Endodermal cell (in vitro differentiated cells): ENCODE measurements around the gene SERTAD1. TPM values are rescaled to one million over a fixed set of nuclear protein-coding genes. Genes with fewer than 3 reads are reported as not detected.
A peak's percentile ranks its signal among the peaks of the same experiment; 100 is the strongest.

Experiments
- DNase-seq: peaks from one replicate; pipeline ENCODE4 v3.0.0-alpha.2; 2017
- H3K27ac ChIP-seq: 2 replicates; pipeline ENCODE4 v1.5.1; 2013; ENCODE audit warnings: mild to moderate bottlenecking, low read depth, low read length, moderate library complexity
- H3K27me3 ChIP-seq: 2 replicates; pipeline ENCODE4 v1.6.1; 2013; ENCODE audit warnings: mild to moderate bottlenecking, low read length, moderate library complexity; ENCODE audit not compliant: insufficient read depth, control insufficient read depth, poor library complexity, severe bottlenecking
- H3K36me3 ChIP-seq: 2 replicates; pipeline ENCODE4 v1.7.0; 2013; ENCODE audit warnings: mild to moderate bottlenecking, low read length, moderate library complexity; ENCODE audit not compliant: control insufficient read depth, insufficient read depth
- H3K4me1 ChIP-seq: one replicate; pipeline ENCODE4 v1.7.0; 2013; ENCODE audit warnings: low read length; ENCODE audit not compliant: control insufficient read depth, insufficient read depth
- H3K4me3 ChIP-seq: 2 replicates; pipeline ENCODE4 v1.5.1; 2013; ENCODE audit warnings: mild to moderate bottlenecking, low read length, moderate library complexity
- H3K9ac ChIP-seq: 2 replicates; pipeline ENCODE4 v1.6.1; 2013; ENCODE audit warnings: mild to moderate bottlenecking, low read length, moderate library complexity; ENCODE audit not compliant: poor library complexity, severe bottlenecking; ENCODE audit errors: extremely low read depth
- H3K9me3 ChIP-seq: 2 replicates; pipeline ENCODE4 v1.6.1; 2013; ENCODE audit warnings: mild to moderate bottlenecking, low read length, moderate library complexity; ENCODE audit not compliant: control insufficient read depth
- H3K27ac Mint-ChIP-seq: 2 replicates; pipeline ENCODE4 v1.8.0; 2020; ENCODE audit warnings: mixed read lengths
- H3K27me3 Mint-ChIP-seq: 2 replicates; pipeline ENCODE4 v1.8.0; 2021; ENCODE audit warnings: mild to moderate bottlenecking, mixed read lengths; ENCODE audit not compliant: insufficient read depth
- H3K36me3 Mint-ChIP-seq: 2 replicates; pipeline ENCODE4 v1.8.0; 2020; ENCODE audit warnings: low read depth, mixed read lengths
- H3K4me1 Mint-ChIP-seq: 2 replicates; pipeline ENCODE4 v1.8.0; 2020; ENCODE audit warnings: mixed read lengths
- H3K4me3 Mint-ChIP-seq: 2 replicates; pipeline ENCODE4 v1.8.0; 2020; ENCODE audit warnings: mild to moderate bottlenecking, moderate library complexity, mixed read lengths
- H3K9me3 Mint-ChIP-seq: 2 replicates; pipeline ENCODE4 v1.8.0; 2020; ENCODE audit warnings: mild to moderate bottlenecking, mixed read lengths
- CTCF ChIP-seq: fragments of 200-600 bp; sonication (generic); conservative IDR thresholded peaks from 2 replicates; pipeline ENCODE4 v1.5.0; 2021; ENCODE audit warnings: antibody characterized with exemption, mild to moderate bottlenecking
- WGBS, 2 experiments: methylation state at CpG; one replicate each; pipeline versions ENCODE4 v1.1.5 to v1.1.7; 2013; ENCODE audit warnings: missing lambda C conversion rate in 2 of 2, mixed read lengths in 1 of 2; ENCODE audit not compliant: insufficient coverage in 1 of 2, insufficient read length in 1 of 2; 5-methylcytosine and 5-hydroxymethylcytosine counted together
- total RNA-seq, 2 donors: library from RNA; stranded (reverse); fragmentation: NEBNext Ultra II Directional in 1 of 2; extraction: Animal tissue kit (Norgen Biotek cat#: 25700) in 1 of 2; gene quantifications; 2 replicates in 1 of 2; 3 replicates in 1 of 2; pipeline ENCODE4 v1.2.1, GENCODE V29; 2021

Gene SERTAD1
- total RNA-seq, 2 donors from 2014 or later, result 4.0 to 4.5 TPM

DNA sequence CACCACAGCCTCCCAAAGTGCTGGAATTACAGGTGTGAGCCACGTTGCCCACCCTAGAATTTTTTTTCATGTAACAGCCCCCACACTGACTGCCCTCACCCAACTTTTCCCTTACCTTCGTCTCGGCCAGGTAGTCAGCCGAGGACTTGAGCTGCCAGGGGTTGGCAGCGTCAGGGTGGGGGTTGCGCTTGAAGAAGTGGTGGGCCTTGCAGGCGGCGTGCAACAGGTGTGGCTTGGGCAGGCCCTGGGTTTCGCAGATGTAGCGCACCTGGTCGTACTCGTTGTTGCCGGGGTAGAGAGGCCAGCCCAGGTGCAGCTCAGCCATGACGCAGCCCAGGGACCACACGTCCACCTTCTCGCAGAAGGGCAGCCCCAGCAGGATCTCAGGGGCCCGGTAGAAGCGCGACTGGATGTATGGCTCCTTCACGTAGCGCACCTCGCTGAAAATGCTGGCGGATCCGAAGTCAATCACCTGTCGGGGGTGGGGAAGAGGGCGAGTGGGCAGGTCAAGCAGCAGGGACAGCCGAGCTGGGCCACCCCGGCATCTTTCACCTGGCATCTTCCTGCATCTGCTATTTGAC, 42.0 kb downstream of the SERTAD1 start:
- Mint-ChIP-seq H3K9me3 (no peaks in the 10 kb centered on the region), H3K27me3 (peaks cover 2% of the 10 kb centered on the region), H3K4me1 (peaks cover 2% of the 10 kb centered on the region), H3K36me3 (peaks cover 7% of the 10 kb centered on the region), H3K4me3 (no peak overlapping the region), H3K27ac (peak overlapping the region; percentile 30)
- no peak overlapping the region for H3K9ac ChIP-seq
- H3K27ac ChIP-seq, result no peak overlapping the region
- no peak overlapping the region for H3K4me3 ChIP-seq
- H3K27me3 ChIP-seq, result no peaks in the 10 kb centered on the region
- H3K36me3 ChIP-seq, result no peaks in the 10 kb centered on the region
- WGBS, 2 experiments, result 92 to 94% methylated on average over 27 to 28 of the region's 28 CpGs
- H3K4me1 ChIP-seq, result no peaks in the 10 kb centered on the region
- no peak for TF ChIP-seq CTCF
- H3K9me3 ChIP-seq, result no peaks in the 10 kb centered on the region
- DNase-seq, result no peak

DNA sequence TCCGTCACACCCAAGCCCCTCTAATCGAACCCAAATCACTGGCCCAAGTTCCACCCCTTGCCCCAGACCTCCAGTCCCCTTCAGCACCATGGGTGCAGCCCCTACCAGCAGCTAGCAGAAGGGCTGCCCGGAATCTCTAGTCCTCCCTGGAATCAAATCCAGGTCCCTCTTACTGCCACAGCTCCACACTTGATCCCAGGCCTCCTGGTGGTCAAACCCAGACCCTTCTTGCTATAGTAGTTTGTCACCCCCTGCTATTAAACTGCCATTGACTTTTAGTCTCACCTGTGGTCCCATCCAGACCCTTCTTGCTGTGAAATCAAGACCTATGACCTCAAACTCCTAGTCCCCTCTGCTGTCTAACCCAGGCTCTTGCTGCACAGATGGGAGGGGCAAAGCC, 44.5 kb downstream of the SERTAD1 start:
- H3K27ac Mint-ChIP-seq, result peak overlapping the region; percentile 55
- H3K36me3 ChIP-seq, result peaks cover 4% of the 10 kb centered on the region
- 82 to 100% methylated on average over 1 to 3 of the region's 3 CpGs for WGBS, 2 experiments
- H3K27me3 ChIP-seq, result no peaks in the 10 kb centered on the region
- H3K4me1 Mint-ChIP-seq, result peaks cover 2% of the 10 kb centered on the region
- H3K9me3 ChIP-seq, result no peaks in the 10 kb centered on the region
- H3K9me3 Mint-ChIP-seq, result no peaks in the 10 kb centered on the region
- H3K36me3 Mint-ChIP-seq, result peaks cover 14% of the 10 kb centered on the region
- peak; percentile 72 for DNase-seq
- H3K27me3 Mint-ChIP-seq, result peaks cover 2% of the 10 kb centered on the region
- no peak overlapping the region for H3K4me3 ChIP-seq
- TF ChIP-seq CTCF, result peak; percentile 72
- H3K4me3 Mint-ChIP-seq, result no peak overlapping the region
- H3K27ac ChIP-seq, result no peak overlapping the region
- no peaks in the 10 kb centered on the region for H3K4me1 ChIP-seq
- no peak overlapping the region for H3K9ac ChIP-seq

- Histone ChIP-seq H3K27me3 (no peaks in the 10 kb centered on the region), H3K4me1 (no peaks in the 10 kb centered on the region), H3K36me3 (peaks cover 4% of the 10 kb centered on the region), H3K9me3 (no peaks in the 10 kb centered on the region), H3K27ac (no peak overlapping the region), H3K9ac (no peak overlapping the region), H3K4me3 (no peak overlapping the region)
- H3K9me3 Mint-ChIP-seq, result no peaks in the 10 kb centered on the region
- peaks cover 15% of the 10 kb centered on the region for H3K36me3 Mint-ChIP-seq
- no peak for TF ChIP-seq CTCF
- peaks cover 2% of the 10 kb centered on the region for H3K27me3 Mint-ChIP-seq
- peaks cover 2% of the 10 kb centered on the region for H3K4me1 Mint-ChIP-seq
- no peak overlapping the region for H3K4me3 Mint-ChIP-seq
- H3K27ac Mint-ChIP-seq, result no peak overlapping the region
- WGBS, 2 experiments, result 90 to 95% methylated on average over 27 to 37 of the region's 37 CpGs
- DNase-seq, result no peak
These were observed 45.4 kb downstream of the SERTAD1 start for GRCh38 chr19:40380199-40381037.
